DMS 273 (cell line): ENCODE results near the gene RNU6-9.

ENCODE experiments used
- DNase-seq: peaks from one replicate; lab custom pipeline; 2025; ENCODE audit not compliant: unreplicated experiment; lab: John Stamatoyannopoulos, UW

The RNU6-9 gene

GRCh38 chr19:897442-898039 is 4.3 kb downstream of the RNU6-9 start:
- DNase-seq, result no peak

GRCh38 chr19:898663-899062 is 5.4 kb downstream of the RNU6-9 start:
- peak; percentile 95 for DNase-seq

- DNase-seq, result no peak
These were observed 6.2 kb downstream of the RNU6-9 start for GRCh38 chr19:899336-900042.

GRCh38 chr19:900043-900301 is 6.7 kb downstream of the RNU6-9 start:
- no peak for DNase-seq

- peak; percentile 42 for DNase-seq
These were observed 7.2 kb downstream of the RNU6-9 start for GRCh38 chr19:900302-901111.

- DNase-seq, result no peak
These were observed 8.2 kb downstream of the RNU6-9 start for GRCh38 chr19:901216-902092.

- DNase-seq, result no peak
These were observed 8.7 kb downstream of the RNU6-9 start for GRCh38 chr19:902093-902370.

GRCh38 chr19:902446-903226 is 9.4 kb downstream of the RNU6-9 start:
- DNase-seq, result no peak

- no peak for DNase-seq
These were observed 10.0 kb downstream of the RNU6-9 start for GRCh38 chr19:903266-903797.

GRCh38 chr19:904545-904944 is 11.3 kb downstream of the RNU6-9 start:
- no peak for DNase-seq

GRCh38 chr19:906480-906879 is 13.2 kb downstream of the RNU6-9 start:
- no peak for DNase-seq

GRCh38 chr19:907183-907853 is 14.0 kb downstream of the RNU6-9 start:
- DNase-seq, result no peak

GRCh38 chr19:911197-912033 is 18.1 kb downstream of the RNU6-9 start:
- DNase-seq, result no peak

GRCh38 chr19:912181-913079 is 19.1 kb downstream of the RNU6-9 start:
- DNase-seq, result peak; percentile 77

- DNase-seq, result peak; percentile 84
These were observed 19.9 kb downstream of the RNU6-9 start, which contains the start of gene R3HDM4 for GRCh38 chr19:913080-913748. Gene R3HDM4 (minus strand): TSS chr19:913219. CDS start chr19:913157, 62 bp downstream.

- DNase-seq, result peak; percentile 59
These were observed 23.5 kb downstream of the RNU6-9 start for GRCh38 chr19:916645-917322.
